Measurements from ENCODE around the gene ZNF331.
A peak's percentile ranks its signal among the peaks of the same experiment; 100 is the strongest.

Gene ZNF331

DNA sequence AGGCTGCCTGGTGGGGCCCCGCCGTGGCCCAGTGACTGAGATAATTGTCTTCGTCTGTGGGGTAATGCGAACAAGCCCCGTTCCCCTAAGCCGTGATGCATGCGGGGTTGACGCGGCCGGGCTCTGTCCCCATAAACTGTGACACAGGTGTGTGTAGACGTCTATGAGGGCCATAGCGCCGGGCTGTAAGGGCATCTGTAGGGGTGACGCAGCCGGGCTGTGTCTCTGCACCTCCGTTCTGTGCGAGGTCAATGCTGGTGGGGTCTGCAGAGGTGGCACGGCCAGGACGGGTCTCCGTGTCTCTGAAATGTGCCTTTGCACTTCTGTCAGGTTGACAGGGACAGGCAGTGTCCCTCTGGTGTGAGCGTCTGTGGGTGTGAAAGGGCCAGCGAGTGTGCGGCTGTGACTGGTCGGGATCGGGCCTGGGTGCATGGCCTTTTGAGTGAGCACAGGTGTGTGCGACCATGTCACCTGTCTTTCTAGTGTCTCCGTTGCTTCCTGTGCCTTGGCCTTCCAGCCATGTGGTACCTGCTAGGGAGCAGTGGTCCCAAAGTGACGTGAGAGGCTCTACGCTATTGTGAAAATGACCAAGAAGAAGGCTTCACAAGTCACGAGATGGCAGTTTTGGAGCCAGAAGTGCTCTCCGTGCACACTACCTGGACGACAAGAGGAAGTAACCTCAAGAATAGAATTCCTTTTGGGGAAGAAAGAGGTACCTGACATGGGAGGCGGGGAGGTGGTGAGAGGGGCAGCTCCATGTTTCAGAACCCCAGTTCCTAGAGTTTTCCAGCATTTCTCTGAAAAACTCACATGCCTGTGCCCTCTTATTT is 16.4 kb upstream of the ZNF331 start:
- no peak for DNase-seq

DNA sequence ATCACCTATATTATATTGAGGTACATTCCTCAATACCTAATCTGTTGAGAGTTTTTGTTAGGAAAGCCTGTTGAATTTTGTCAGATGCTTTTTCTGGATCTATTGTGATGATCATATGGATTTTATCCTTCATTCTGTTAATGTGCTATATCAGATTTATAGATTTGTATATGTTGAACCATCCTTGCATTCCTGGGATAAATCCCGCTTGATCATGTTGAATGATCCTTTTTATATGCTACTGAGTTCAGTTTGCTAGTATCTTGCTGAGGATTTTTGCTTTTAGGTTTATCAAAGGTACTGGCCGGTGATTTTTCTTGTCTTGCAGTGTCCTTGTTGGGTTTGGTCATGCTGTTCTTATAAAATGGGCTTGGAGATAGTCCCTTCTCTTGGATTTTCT is 12.0 kb upstream of the ZNF331 start:
- no peak for DNase-seq

DNA sequence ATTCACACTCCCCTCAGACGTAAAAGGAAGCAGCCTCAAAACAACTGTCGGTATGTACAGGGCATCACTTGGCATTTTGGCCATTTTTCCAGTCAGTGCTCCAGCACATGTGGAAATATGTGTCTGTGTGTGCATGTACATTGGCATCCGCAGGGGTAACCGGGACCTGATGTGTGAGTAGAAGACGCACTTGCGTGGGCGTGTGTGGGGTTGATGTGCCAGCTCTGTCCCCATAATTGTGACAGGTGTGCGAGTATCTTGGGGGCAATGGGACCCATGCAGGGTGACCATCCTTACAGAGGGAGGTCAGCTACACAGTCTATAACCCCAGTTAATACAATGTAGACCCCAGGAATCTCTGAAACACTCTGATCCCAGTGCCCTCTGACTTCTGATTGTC is 7.3 kb upstream of the ZNF331 start:
- no peak for DNase-seq

DNA sequence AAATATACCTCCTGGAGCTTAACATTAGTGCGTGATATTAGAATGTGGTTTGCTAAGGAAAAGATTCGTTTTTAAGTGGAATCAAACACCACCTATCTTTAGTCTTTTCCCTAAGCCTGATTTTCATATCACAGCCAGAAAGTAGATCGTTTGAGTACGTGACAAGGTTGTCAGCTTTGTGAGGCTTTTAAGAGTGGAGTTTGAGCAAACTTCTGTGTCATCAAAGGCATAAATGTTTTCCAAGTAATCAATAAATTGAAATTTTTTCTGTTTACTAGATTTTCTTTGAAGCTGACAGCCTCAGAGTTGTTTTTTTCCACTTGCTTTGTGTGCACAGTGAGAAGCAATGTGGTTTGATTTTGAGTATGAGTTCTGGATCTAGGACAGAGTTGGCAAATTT is 6.5 kb upstream of the ZNF331 start:
- DNase-seq: no peak

DNA sequence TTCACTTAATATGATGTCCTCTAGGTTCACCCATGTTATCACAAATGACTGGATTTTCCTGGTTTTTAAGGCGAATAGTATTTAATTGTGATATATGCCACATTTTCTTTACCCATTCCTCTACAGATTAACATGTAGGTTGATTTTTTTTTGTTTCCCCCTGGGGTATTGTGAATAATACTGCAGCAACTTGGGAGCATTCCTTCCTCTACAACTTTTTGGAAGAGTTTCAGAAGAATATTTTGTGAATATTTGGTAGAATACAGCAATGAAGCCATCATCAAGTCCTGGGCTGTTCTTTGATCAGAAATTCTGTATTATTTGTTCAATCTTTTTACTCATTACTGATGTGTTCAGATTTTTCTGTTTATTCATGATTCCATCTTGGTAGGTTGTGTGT is 5.6 kb upstream of the ZNF331 start:
- no peak for DNase-seq

DNA sequence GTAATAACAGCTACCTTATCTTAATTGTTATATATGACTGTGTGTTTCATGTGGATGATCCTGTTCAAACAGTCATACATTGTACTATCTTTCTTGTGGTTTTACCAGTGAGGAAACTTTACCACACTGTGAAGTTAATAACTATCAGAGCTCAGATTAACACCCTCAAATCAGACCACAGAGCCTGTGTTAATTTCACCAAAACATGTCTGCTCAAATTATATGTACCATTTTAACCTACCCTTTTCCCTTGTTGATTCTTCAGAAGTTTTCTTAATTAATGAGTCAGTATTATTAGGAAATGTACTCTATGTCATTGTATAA is 1.8 kb upstream of the ZNF331 start:
- no peak for DNase-seq

DNA sequence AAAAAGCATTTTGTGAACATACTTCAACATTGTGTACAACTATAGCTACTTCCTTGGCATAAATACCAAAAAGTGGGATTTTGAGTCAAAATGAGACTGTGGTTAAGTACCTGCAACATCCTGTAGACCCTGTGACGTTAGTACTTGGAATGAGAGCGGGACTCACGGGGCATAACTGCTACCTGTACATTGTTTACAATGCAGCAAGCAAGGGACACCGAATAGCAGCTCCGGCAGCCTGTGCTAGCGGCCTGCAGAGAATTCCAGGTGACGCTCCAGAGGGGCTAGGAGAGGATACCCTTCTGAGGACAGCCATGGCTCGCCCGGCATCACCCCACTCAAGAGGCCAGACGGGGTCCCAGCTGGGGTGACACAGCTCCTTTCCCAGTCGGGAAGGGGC is 824 bp upstream of the ZNF331 start:
- no peak for DNase-seq

DNA sequence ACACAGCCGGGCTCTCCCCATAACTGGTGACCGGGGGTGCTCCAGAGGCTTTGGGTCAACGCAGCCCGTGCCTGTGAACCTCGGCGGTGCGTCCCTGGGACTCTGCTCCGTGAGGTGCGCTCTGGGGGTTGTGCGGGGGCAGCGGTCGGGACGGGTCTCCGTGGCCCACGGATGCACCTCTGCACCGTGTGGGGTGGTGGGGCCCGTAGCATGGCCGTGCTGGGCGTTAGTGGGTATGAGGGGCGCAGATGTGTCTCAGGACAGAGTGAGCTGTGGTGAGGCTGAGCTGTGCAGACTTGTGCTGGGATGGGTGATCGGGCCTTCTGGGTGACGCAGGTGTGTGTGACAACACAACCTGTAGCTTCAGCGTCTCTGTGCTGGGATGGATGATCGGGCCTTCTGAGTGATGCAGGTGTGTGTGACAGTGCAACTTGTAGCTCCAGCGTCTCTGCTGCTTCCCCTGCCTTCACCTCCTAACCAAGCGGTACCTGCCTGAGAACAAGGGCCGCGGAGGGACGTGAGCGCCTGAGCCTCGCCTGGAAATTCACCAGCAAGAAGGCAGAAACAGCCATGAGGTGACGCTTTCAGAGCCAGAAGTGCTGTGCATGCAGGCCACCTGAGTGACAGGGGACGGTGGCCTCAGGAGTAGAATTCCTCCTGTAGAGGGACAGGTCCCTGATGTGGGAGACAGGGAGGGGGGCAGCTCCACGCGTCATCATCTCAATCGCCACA is 599 bp downstream of the ZNF331 start:
- DNase-seq: no peak

DNA sequence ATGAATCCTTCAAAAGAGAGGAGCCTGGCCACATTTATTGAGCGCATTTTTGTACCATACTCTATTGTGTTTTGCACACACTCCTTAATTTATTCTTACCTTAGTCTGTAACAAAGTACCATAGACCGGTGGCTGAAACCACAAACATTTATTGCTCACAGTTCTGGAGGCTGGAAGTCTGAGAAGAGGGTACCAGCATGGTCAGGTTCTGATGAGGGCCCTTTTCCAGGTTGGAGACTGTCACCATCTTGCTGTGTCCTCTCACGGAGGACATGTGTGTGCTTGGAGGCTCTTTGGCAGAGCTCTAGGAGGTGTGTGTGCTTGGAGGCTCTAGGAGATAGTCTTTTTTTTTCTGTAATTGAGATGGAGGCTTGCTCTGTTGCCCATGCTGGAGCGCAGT is 2.1 kb downstream of the ZNF331 start:
- DNase-seq: no peak

DNA sequence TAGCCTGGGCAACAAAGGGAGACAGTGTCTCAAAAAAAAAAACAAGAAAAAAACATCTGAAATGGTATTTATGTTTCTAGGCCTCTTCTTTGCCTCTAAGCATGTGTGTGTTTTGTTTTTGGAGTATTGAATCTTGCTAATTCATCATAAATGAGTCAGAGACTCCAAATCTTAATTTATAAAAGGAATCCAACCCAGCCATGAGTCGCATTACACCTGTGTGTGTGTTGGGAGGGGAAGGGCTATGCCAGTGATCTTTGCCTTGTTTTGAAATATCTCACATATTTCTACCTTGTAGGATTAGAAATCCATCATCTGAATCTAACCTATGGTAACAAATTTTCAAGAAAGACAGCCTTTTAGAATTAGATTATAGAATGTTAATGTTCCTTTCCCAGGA is 4.0 kb downstream of the ZNF331 start:
- DNase-seq: no peak

DNA sequence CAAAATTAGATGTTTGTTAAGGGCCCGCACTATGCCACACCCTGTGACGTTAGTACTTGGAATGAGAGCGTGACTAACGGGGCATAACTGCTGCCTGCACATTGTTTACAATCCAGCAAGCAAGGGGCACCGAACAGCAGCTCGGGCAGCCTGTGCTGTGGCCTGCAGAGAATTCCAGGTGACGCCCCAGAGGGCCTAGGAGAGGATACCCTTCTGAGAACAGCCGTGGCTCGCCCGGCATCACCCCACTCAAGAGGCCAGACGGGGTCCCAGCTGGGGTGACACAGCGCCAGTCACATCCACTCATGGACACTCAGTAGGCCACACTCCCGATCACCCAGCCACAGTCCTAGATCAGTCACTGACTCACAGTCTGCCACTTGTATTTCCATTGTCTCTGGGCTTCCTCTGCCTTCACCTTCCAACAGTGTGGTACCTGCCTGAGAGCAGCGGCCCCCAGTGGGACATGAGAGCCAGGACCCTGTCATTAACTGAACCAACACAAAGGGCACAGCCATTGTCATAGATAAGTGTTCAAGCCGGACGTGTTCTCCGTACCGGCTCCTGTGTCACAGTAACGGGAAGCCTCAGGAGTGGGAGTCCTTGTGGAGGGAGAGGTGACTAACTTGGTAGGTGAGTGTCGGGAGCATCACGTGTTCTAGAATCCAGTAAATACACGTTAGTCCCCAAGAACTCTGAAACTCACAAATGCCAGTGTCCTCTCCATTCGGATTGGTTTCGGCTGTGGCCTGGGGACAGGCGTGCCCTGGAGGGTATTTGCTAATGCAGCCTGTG is 7.5 kb downstream of the ZNF331 start:
- no peak for DNase-seq

DNA sequence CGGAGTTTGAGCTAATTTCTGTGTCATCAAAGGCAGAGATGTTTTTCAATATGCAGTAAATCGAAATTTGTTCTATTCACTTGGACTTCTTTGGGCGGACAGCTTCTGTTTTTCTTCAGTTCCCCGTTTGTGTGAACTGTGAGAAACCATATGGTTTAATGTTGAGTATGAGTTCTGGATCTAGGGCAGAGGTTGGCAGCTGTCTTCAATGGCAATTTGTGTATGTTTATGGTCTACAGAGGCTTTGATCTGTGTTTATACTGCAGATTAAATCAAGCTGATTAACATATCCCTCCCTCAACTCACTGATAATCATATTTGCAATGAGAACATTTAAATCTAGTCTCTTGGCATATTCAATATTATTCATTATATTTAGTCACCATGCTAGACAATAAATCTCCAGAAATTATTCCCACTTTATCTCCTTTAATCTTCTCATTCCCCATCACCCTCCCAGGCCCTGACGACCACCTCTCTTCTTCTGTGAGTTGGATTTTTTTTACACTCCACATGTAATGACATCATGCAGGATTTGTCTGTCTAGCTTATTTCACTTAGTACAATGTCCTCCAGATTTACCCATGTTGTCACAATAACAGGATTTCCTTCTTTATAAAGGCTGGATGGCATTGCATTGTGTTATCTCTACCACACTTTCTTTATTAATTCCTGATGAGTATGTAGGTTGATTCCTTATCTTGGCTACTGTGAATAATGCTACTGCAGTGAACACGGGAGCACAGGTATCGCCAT is 9.0 kb downstream of the ZNF331 start:
- DNase-seq: no peak

DNA sequence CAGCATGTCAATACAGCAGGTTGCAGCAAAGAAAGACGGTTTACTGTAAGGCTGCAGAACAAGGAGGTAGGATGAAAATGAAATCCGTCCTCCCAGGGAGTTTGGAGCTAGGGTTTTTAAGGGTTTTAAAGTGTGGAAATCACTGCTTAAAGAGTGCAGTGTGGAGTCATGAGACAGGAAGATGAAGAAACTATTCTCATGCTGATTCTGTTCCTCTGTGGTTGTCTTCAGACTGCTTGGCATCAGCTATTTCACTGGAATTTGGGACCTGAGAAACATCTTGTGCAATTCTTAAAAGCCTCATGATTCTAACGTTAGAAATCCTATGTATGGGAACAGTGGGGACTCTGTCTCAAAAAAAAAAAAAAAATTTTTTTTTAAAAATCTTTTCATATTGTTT is 11.4 kb downstream of the ZNF331 start:
- no peak for DNase-seq

DNA sequence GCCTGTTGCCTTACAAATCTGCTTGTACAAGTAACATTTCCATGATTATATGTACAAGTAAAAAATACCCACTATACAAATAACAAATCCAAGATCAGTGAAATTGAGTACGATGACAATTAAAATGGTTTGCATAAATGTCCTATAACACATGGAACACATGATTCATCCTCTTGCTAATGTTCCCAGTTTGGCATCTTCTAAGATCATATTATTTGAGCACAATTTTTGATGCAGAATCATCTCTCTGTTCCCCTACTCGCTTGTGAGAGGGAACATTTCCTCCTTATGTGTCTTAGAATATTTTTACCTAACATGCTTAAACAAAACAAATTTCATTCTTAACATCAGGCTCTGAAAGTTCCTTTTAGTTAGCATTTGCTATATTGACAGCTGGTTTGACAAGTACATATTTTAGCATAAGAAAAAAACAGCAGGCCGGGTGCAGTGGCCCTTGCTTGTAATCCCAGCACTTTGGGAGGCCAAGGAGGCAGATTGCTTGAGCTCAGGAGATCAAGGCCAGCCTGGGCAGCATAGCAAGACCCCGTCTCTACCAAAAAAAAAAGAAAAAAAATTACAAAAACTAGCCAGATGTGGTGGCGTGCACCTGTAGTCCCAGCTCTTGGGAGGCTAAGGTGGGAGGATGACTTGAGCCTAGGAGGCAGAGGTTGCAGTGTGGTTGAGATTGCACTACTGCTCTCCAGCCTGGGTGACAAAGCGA is 14.2 kb downstream of the ZNF331 start:
- no peak for DNase-seq

DNA sequence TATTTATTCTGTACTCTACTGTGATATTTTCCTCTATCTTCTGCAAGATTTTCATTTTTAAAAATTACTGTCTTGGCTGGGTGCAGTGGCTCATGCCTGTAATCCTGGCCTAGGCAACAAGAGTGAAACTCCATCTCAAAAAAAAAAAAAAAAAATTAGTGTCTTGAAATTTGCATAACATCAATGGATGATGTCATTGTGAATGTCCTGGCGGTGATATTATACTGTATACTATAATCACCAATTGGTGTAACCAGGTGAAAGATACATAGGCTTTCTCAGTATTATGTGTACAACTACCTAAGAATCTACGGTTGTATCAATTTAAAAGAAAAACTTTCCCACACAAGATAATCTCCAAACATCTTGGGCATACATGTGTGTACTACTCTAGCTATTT is 15.2 kb downstream of the ZNF331 start:
- no peak for DNase-seq

DNA sequence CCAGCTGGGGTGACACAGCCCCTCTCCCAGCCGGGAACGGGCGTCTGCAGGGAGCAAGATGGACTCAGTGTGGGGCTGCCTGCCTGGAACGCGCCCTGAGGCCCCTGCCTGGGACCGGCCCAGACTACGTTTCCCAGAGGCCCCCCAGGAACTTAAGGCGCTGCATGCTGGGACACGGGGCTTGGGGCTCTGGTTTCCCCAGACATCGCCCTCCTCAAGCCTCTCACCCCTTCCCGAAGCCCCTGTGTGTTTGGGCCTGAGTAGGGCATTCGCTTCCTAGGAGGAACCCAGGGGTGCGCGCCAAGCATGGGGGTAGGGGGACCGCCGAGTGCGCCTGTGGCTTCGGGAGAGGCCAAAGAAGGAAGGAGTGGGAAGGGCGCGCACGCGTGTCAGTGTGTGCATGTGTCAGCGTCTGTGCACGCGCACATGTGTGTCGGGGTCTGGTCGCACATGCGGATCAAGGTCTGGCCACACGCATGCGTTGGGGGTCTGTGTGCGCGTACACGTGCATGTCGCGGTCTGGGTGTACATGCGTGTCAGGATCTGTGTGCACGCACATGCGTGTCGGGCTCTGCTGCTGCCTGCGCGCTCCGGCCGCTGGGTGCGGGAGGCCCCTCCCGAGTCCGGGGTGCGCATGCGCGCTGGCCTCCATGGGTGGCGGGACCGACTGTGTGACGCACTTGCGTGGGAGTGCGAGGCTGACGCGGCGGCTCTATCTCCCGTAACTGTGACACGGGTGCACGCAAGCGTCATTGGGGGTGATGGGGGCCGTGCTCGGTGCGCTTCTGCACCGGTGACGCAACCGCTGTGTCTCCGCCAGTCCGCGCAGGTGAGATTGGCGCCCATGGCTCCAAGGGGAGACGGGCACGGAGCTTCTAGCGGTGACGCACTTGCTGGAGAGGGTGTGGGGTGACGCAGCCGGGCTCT is 16.2 kb downstream of the ZNF331 start:
- peak; percentile 87 for DNase-seq

DNA sequence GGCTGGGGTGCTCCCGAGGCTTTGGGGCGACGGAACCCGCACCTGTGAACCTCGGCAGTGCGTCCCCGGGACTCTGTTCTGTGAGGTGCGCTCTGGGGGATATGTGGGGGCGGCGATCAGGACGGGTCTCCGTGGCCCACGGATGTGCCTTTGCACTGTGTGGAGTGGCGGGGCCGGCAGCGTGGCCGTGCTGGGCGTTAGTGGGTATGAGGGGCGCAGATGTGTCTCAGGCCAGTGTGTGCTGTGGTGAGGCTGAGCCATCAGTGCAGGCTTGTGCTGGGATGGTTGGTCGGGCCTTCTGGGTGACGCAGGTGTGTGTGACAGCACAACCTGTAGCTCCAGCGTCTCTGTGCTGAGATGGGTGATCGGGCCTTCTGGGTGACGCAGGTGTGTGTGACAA is 16.9 kb downstream of the ZNF331 start:
- DNase-seq: no peak

DNA sequence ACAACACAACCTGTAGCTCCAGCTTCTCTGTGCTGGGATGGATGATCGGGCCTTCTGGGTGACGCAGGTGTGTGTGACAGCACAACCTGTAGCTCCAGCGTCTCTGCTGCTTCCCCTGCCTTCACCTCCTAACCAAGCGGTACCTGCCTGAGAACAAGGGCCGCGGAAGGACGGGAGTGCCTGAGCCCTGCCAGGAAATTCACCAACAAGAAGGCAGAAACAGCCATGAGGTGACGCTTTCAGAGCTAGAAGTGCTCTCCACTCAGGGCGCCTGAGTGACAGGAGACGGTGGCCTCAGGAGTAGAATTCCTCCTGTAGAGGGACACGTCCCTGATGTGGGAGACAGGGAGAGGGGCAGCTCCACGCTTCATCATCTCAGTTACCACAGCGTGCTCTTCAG is 17.4 kb downstream of the ZNF331 start:
- no peak for DNase-seq

DNA sequence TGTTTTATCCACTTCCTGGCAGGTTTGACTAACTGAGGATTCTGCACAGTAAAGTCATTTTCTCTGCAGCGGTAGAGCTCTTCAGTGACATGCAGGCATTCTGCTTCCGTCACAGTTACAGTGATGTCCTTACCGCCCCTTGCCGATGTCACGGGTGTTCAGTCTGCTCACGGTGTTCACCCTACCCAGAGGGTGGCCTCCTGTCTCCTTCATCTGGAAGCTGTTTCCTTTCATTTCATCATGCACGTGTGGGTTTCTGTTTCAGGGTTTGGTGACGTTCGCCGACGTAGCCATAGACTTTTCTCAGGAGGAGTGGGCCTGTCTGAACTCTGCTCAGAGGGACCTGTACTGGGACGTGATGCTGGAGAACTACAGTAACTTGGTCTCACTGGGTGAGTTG is 33.4 kb downstream of the ZNF331 start:
- no peak for DNase-seq

DNA sequence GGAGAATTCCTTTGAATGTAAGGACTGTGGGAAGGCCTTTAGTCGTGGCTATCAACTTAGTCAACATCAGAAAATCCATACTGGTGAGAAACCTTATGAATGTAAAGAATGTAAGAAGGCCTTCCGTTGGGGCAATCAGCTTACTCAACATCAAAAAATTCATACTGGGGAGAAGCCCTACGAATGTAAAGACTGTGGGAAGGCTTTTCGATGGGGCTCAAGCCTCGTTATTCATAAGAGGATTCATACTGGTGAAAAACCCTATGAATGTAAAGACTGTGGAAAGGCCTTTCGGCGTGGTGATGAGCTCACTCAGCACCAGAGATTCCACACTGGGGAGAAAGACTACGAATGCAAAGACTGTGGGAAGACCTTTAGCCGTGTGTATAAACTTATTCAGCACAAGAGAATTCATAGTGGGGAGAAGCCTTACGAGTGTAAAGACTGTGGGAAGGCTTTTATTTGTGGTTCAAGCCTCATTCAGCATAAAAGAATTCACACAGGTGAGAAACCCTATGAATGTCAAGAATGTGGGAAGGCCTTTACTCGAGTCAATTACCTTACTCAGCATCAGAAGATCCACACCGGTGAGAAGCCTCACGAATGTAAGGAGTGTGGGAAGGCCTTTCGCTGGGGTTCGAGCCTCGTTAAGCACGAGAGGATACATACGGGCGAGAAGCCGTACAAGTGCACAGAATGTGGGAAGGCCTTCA is 39.2 kb downstream of the ZNF331 start:
- DNase-seq: no peak

DNA sequence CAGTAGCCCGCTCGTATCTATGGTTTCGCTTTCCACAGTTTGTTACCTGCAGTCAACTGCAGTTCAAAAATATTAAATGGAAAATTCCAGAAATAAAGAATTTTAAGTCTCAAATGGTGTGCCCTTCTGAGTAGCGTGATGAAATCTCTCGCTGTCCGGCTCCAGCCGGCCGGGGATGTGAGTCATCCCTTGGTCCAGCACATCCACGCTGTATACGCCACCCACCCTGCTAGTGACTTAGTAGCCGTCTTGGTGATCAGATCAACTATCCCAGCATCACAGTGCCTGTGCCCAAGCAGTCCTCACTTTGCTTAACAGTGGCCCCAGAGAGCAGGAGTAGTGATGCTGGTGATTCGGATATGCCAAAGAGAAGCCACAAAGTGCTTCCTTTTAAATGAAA is 40.0 kb downstream of the ZNF331 start:
- DNase-seq: no peak

All from activated CD4-positive, alpha-beta T cell treated with anti-CD3 and anti-CD28 coated beads for 1 hour (primary cell).